ENCODE measurements around the gene GGT5.
A peak's percentile ranks its signal among the peaks of the same experiment; 100 is the strongest.
"Not testable (repeated sequence)": the region's sequence is repeated elsewhere in the genome, so short reads cannot be mapped to it uniquely, and the experiment has no call there.

The GGT5 gene

GRCh38 chr22:24263479-24263878 lies 18.6 kb upstream of the GGT5 start:
- not testable (repeated sequence) for DNase-seq

- not testable (repeated sequence) for DNase-seq
Measured at GRCh38 chr22:24262185-24262749, 17.4 kb upstream of the GGT5 start.

- peak; percentile 85 for DNase-seq
Measured at GRCh38 chr22:24259459-24259858, 14.6 kb upstream of the GGT5 start.

GRCh38 chr22:24256736-24257135 lies 11.9 kb upstream of the GGT5 start:
- not testable (repeated sequence) for DNase-seq

GRCh38 chr22:24256136-24256535 lies 11.3 kb upstream of the GGT5 start:
- not testable (repeated sequence) for DNase-seq

- not testable (repeated sequence) for DNase-seq
Measured at GRCh38 chr22:24253126-24253525, 8.2 kb upstream of the GGT5 start.

- not testable (repeated sequence) for DNase-seq
Measured at GRCh38 chr22:24251286-24251685, 6.4 kb upstream of the GGT5 start.

- not testable (repeated sequence) for DNase-seq
Measured at GRCh38 chr22:24249413-24249812, 4.5 kb upstream of the GGT5 start.

- not testable (repeated sequence) for DNase-seq
Measured at GRCh38 chr22:24248611-24249010, 3.7 kb upstream of the GGT5 start.

GRCh38 chr22:24247564-24248344 lies 2.9 kb upstream of the GGT5 start:
- peak; percentile 88 for DNase-seq

GRCh38 chr22:24247011-24247507 lies 2.2 kb upstream of the GGT5 start:
- DNase-seq: no peak

- peak; percentile 73 for DNase-seq
Measured at GRCh38 chr22:24245584-24246561, 991 bp upstream of the GGT5 start.

GRCh38 chr22:24244144-24244787 lies 616 bp downstream of the GGT5 start:
- peak; percentile 45 for DNase-seq

GRCh38 chr22:24243417-24243816 lies 1.5 kb downstream of the GGT5 start:
- peak; percentile 34 for DNase-seq

GRCh38 chr22:24240985-24241692 lies 3.7 kb downstream of the GGT5 start:
- not testable (repeated sequence) for DNase-seq

- no peak for DNase-seq
Measured at GRCh38 chr22:24240381-24240780, 4.5 kb downstream of the GGT5 start.

- DNase-seq: not testable (repeated sequence)
Measured at GRCh38 chr22:24238101-24238694, 6.7 kb downstream of the GGT5 start.

- peak; percentile 35 for DNase-seq
Measured at GRCh38 chr22:24236656-24237055, 8.2 kb downstream of the GGT5 start.

- no peak for DNase-seq
Measured at GRCh38 chr22:24235315-24235714, 9.6 kb downstream of the GGT5 start.

- DNase-seq: no peak
Measured at GRCh38 chr22:24233816-24234215, 11.1 kb downstream of the GGT5 start.

GRCh38 chr22:24233235-24233634 lies 11.6 kb downstream of the GGT5 start:
- DNase-seq: no peak
